H9 (cell line): ENCODE results near the gene ABCA6. TPM values are rescaled to one million over a fixed set of nuclear protein-coding genes. Genes with fewer than 3 reads are reported as not detected.

Experiments used
- DNase-seq: peaks from one replicate; pipeline ENCODE4 v3.0.0-alpha.2; 2017
- H2AFZ ChIP-seq: one replicate; pipeline ENCODE4 v1.6.1; 2013; ENCODE audit warnings: mild to moderate bottlenecking, low read length, control low read depth, moderate library complexity
- H2AK5ac ChIP-seq: 2 replicates; pipeline ENCODE4 v1.6.1; 2013; ENCODE audit warnings: low read length, control low read depth, mixed read lengths; ENCODE audit not compliant: insufficient read length
- H2BK120ac ChIP-seq: one replicate; pipeline ENCODE4 v1.6.1; 2013; ENCODE audit warnings: low read depth, mild to moderate bottlenecking, low read length, control low read depth, inconsistent platforms; ENCODE audit not compliant: poor library complexity, severe bottlenecking
- H2BK12ac ChIP-seq: 2 replicates; pipeline ENCODE4 v1.6.1; 2013; ENCODE audit warnings: low read length, control low read depth, mixed read lengths, low read depth; ENCODE audit not compliant: insufficient read length
- H2BK15ac ChIP-seq: 2 replicates; pipeline ENCODE4 v1.6.1; 2013; ENCODE audit warnings: low read depth, low read length, control low read depth
- H2BK20ac ChIP-seq: one replicate; pipeline ENCODE4 v1.6.1; 2013; ENCODE audit warnings: low read depth, mild to moderate bottlenecking, low read length, control low read depth, inconsistent platforms; ENCODE audit not compliant: poor library complexity, severe bottlenecking
- H2BK5ac ChIP-seq: 2 replicates; pipeline ENCODE4 v1.6.1; 2013; ENCODE audit warnings: low read length, control low read depth, mixed read lengths; ENCODE audit not compliant: insufficient read length
- H3K14ac ChIP-seq: 2 replicates; pipeline ENCODE4 v1.6.1; 2013; ENCODE audit warnings: low read length, control low read depth; ENCODE audit not compliant: insufficient read depth
- H3K18ac ChIP-seq: 2 replicates; pipeline ENCODE4 v1.6.1; 2013; ENCODE audit warnings: low read depth, mild to moderate bottlenecking, mixed read lengths, low read length, control low read depth; ENCODE audit not compliant: insufficient read length
- H3K23ac ChIP-seq: 2 replicates; pipeline ENCODE4 v1.6.1; 2013; ENCODE audit warnings: low read length, control low read depth, mixed read lengths, low read depth; ENCODE audit not compliant: insufficient read length
- H3K23me2 ChIP-seq: 2 replicates; pipeline ENCODE4 v1.6.1; 2013; ENCODE audit warnings: low read depth, mild to moderate bottlenecking, mixed read lengths, low read length, control low read depth; ENCODE audit not compliant: insufficient read length, poor library complexity, severe bottlenecking
- H3K27ac ChIP-seq: 2 replicates; pipeline ENCODE4 v1.5.1; 2013; ENCODE audit warnings: low read length, control low read depth, mixed read lengths, low read depth; ENCODE audit not compliant: insufficient read length
- H3K27me3 ChIP-seq: 2 replicates; pipeline ENCODE4 v1.6.1; 2013; ENCODE audit warnings: low read length, control low read depth, inconsistent platforms; ENCODE audit not compliant: insufficient read depth
- H3K4ac ChIP-seq: 2 replicates; pipeline ENCODE4 v1.6.1; 2013; ENCODE audit warnings: low read depth, mild to moderate bottlenecking, control low read depth, inconsistent platforms, low read length, moderate library complexity
- H3K4me1 ChIP-seq: 2 replicates; pipeline ENCODE4 v1.6.1; 2013; ENCODE audit warnings: low read length, control low read depth, inconsistent platforms; ENCODE audit not compliant: insufficient read depth
- H3K4me2 ChIP-seq: 2 replicates; pipeline ENCODE4 v1.6.1; 2013; ENCODE audit warnings: low read length, control low read depth, mixed read lengths; ENCODE audit not compliant: insufficient read length, insufficient read depth
- H3K56ac ChIP-seq: 2 replicates; pipeline ENCODE4 v1.6.1; 2013; ENCODE audit warnings: low read depth, mild to moderate bottlenecking, mixed read lengths, low read length, control low read depth; ENCODE audit not compliant: insufficient read length
- H3K79me1 ChIP-seq: 2 replicates; pipeline ENCODE4 v1.6.1; 2013; ENCODE audit warnings: low read depth, mild to moderate bottlenecking, moderate library complexity, low read length, control low read depth, inconsistent platforms; ENCODE audit not compliant: insufficient read depth, poor library complexity, severe bottlenecking
- H3K79me2 ChIP-seq: 2 replicates; pipeline ENCODE4 v1.6.1; 2013; ENCODE audit warnings: low read length, control low read depth, inconsistent platforms; ENCODE audit not compliant: insufficient read depth
- H3K9ac ChIP-seq: 2 replicates; pipeline ENCODE4 v1.6.1; 2013; ENCODE audit warnings: low read length, control low read depth, mixed read lengths; ENCODE audit not compliant: insufficient read length; ENCODE audit errors: extremely low read depth
- H3K9me3 ChIP-seq: one replicate; pipeline ENCODE4 v1.6.1; 2013; ENCODE audit warnings: low read depth, low read length, inconsistent platforms; ENCODE audit not compliant: control insufficient read depth
- H3T11ph ChIP-seq: one replicate; pipeline ENCODE4 v1.6.1; 2013; ENCODE audit warnings: mild to moderate bottlenecking, low read length, control low read depth, inconsistent platforms
- H4K20me1 ChIP-seq: one replicate; pipeline ENCODE4 v1.6.1; 2013; ENCODE audit not compliant: control insufficient read depth, insufficient read length, insufficient read depth
- H4K5ac ChIP-seq: 2 replicates; pipeline ENCODE4 v1.6.1; 2013; ENCODE audit warnings: low read depth, mild to moderate bottlenecking, mixed read lengths, low read length, control low read depth; ENCODE audit not compliant: insufficient read length
- H4K8ac ChIP-seq: replicated peaks from 2 replicates; pipeline ENCODE4 v1.6.1; 2013; ENCODE audit warnings: low read length, control low read depth, mixed read lengths, low read depth; ENCODE audit not compliant: insufficient read length
- H4K91ac ChIP-seq: 2 replicates; pipeline ENCODE4 v1.6.1; 2013; ENCODE audit warnings: low read depth, mild to moderate bottlenecking, moderate library complexity, mixed read lengths, low read length, control low read depth; ENCODE audit not compliant: insufficient read length
- H3K27ac Mint-ChIP-seq, 3 experiments: 2 replicates in 2 of 3; 3 replicates in 1 of 3; pipeline ENCODE4 v1.8.0; 2020 to 2021; ENCODE audit warnings: mixed read lengths in 3 of 3, mild to moderate bottlenecking in 1 of 3, moderate library complexity in 1 of 3
- H3K27me3 Mint-ChIP-seq: 2 replicates; pipeline ENCODE4 v1.8.0; 2021; ENCODE audit warnings: low read depth, mild to moderate bottlenecking, moderate library complexity, mixed read lengths
- H3K36me3 Mint-ChIP-seq, 3 experiments: 2 replicates in 2 of 3; 3 replicates in 1 of 3; pipeline ENCODE4 v1.8.0; 2020 to 2021; ENCODE audit warnings: low read depth in 3 of 3, mixed read lengths in 3 of 3; ENCODE audit not compliant: insufficient read depth in 1 of 3
- H3K4me1 Mint-ChIP-seq, 2 experiments: 2 replicates each; pipeline ENCODE4 v1.8.0; 2020; ENCODE audit warnings: mixed read lengths in 2 of 2
- H3K4me3 Mint-ChIP-seq, 2 experiments: 2 replicates in 1 of 2; 3 replicates in 1 of 2; pipeline ENCODE4 v1.8.0; 2020 to 2021; ENCODE audit warnings: mild to moderate bottlenecking in 2 of 2, mixed read lengths in 2 of 2, moderate library complexity in 1 of 2
- H3K9me3 Mint-ChIP-seq, 2 experiments: 2 replicates in 1 of 2; 3 replicates in 1 of 2; pipeline ENCODE4 v1.8.0; 2020; ENCODE audit warnings: mild to moderate bottlenecking in 2 of 2, mixed read lengths in 2 of 2, moderate library complexity in 1 of 2
- CTCF ChIP-seq: fragments of 200-600 bp; sonication (generic); conservative IDR thresholded peaks from 3 replicates; pipeline ENCODE4 v1.8.0; 2021; ENCODE audit warnings: antibody characterized with exemption, mild to moderate bottlenecking
- WGBS: extraction: QIAGEN DNeasy Blood & Tissue Kit; methylation state at CpG from one replicate; pipeline ENCODE4 v1.1.7; 2013; ENCODE audit warnings: missing lambda C conversion rate, low lambda C conversion rate, mixed read lengths; ENCODE audit not compliant: insufficient read length; ENCODE audit errors: extremely low coverage; 5-methylcytosine and 5-hydroxymethylcytosine counted together
- total RNA-seq: library from RNA; stranded (reverse); gene quantifications from 2 replicates; pipeline ENCODE4 v1.2.1, GENCODE V29; 2021

The ABCA6 gene
- total RNA-seq, 1 experiment from 2014 or later: not detected

- Histone ChIP-seq H2BK120ac (no peak overlapping the region), H2AK5ac (no peak overlapping the region), H4K91ac (no peak overlapping the region), H3K4ac (no peak overlapping the region), H3K27me3 (no peaks in the 10 kb centered on the region), H3K14ac (no peak overlapping the region), H2BK20ac (no peak overlapping the region), H4K5ac (no peak overlapping the region), H3K23ac (no peak overlapping the region), H3K4me2 (no peak overlapping the region), H3K79me2 (no peaks in the 10 kb centered on the region), H2BK5ac (no peak overlapping the region), H3K4me1 (no peaks in the 10 kb centered on the region), H3T11ph (no peak overlapping the region), H2BK12ac (no peak overlapping the region), H3K56ac (no peak overlapping the region), H3K79me1 (no peaks in the 10 kb centered on the region), H2BK15ac (no peak overlapping the region), H3K18ac (no peak overlapping the region), H2AFZ (no peak overlapping the region), H4K8ac (no peak overlapping the region), H3K27ac (no peak overlapping the region), H3K9ac (no peak overlapping the region), H4K20me1 (no peaks in the 10 kb centered on the region), H3K9me3 (no peaks in the 10 kb centered on the region), H3K23me2 (no peaks in the 10 kb centered on the region)
- DNase-seq: no peak
- Mint-ChIP-seq H3K4me3 (no peak overlapping the region), H3K36me3 (no peaks in the 10 kb centered on the region), H3K9me3 (no peaks in the 10 kb centered on the region), H3K27me3 (no peaks in the 10 kb centered on the region), H3K4me1 (no peaks in the 10 kb centered on the region), H3K27ac (no peak overlapping the region)
- no peak for TF ChIP-seq CTCF
- no CpG with 5 or more reads among the region's 1 CpG for WGBS
Measured at GRCh38 chr17:69188064-69188463, 46.4 kb upstream of the ABCA6 start.
